Measurements from ENCODE around the gene RNGTT.

GRCh38 chr6:89011436-89011835 is 48.0 kb upstream of the RNGTT start:
- TF ChIP-seq, protein P1, sequence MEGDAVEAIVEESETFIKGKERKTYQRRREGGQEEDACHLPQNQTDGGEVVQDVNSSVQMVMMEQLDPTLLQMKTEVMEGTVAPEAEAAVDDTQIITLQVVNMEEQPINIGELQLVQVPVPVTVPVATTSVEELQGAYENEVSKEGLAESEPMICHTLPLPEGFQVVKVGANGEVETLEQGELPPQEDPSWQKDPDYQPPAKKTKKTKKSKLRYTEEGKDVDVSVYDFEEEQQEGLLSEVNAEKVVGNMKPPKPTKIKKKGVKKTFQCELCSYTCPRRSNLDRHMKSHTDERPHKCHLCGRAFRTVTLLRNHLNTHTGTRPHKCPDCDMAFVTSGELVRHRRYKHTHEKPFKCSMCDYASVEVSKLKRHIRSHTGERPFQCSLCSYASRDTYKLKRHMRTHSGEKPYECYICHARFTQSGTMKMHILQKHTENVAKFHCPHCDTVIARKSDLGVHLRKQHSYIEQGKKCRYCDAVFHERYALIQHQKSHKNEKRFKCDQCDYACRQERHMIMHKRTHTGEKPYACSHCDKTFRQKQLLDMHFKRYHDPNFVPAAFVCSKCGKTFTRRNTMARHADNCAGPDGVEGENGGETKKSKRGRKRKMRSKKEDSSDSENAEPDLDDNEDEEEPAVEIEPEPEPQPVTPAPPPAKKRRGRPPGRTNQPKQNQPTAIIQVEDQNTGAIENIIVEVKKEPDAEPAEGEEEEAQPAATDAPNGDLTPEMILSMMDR (IDR thresholded peaks at IDR 0.05): no peak
- no peak for TF ChIP-seq POLR2A (IDR thresholded peaks at IDR 0.05)
